Neural cell (in vitro differentiated cells): Measurements from ENCODE around the gene FOXD2.

Experiments used
- SMC3 ChIP-seq: fragments of 450-650 bp; conservative IDR thresholded peaks from 2 replicates; pipeline ENCODE4 v1.6.1; 2014; ENCODE audit warnings: antibody characterized with exemption, mild to moderate bottlenecking, moderate library complexity; ENCODE audit not compliant: poor library complexity
- TF ChIP-seq, protein P1 (sequence below): fragments of 450-650 bp; IDR thresholded peaks from 2 replicates; pipeline ENCODE4 v1.5.1; 2014; ENCODE audit warnings: antibody characterized with exemption, mild to moderate bottlenecking, moderate library complexity; ENCODE audit not compliant: poor library complexity, severe bottlenecking

DNA sequence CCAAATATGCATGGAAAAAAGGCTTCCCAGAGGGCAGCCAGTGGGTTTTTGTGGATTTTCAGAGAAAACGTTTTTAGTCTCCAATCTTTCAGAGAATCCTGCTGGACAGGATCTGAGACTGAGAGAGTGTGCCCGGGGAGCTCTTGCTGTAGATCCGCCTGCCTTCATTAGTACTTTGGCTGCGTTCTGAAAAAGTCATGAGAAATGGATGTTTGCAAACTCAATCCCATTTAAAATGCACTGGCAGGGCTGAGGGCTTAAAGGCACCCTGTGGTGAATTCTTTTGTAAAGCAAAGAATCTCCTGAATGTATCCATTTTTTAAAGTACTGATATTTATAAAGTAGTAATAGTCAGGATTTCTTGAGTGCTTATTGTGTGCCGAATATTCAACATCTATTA, 22.2 kb downstream of the FOXD2 start:
- TF ChIP-seq SMC3 = no peak
- TF ChIP-seq, protein P1, sequence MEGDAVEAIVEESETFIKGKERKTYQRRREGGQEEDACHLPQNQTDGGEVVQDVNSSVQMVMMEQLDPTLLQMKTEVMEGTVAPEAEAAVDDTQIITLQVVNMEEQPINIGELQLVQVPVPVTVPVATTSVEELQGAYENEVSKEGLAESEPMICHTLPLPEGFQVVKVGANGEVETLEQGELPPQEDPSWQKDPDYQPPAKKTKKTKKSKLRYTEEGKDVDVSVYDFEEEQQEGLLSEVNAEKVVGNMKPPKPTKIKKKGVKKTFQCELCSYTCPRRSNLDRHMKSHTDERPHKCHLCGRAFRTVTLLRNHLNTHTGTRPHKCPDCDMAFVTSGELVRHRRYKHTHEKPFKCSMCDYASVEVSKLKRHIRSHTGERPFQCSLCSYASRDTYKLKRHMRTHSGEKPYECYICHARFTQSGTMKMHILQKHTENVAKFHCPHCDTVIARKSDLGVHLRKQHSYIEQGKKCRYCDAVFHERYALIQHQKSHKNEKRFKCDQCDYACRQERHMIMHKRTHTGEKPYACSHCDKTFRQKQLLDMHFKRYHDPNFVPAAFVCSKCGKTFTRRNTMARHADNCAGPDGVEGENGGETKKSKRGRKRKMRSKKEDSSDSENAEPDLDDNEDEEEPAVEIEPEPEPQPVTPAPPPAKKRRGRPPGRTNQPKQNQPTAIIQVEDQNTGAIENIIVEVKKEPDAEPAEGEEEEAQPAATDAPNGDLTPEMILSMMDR = no peak
